Peyer's patch (tissue), 4 donors: ENCODE measurements around the gene HS3ST5.

ENCODE experiments used
- CTCF ChIP-seq, 6 experiments: fragments of 450-650 bp in 4 of 6; fragments of 200-600 bp in 2 of 6; sonication (generic) in 1 of 6; IDR thresholded peaks; one replicate each; pipeline ENCODE4 v1.5.1; 2017 to 2019; ENCODE audit warnings: antibody characterized with exemption in 6 of 6, mild to moderate bottlenecking in 3 of 6, moderate library complexity in 1 of 6
- POLR2A ChIP-seq, 2 donors: fragments of 450-650 bp; IDR thresholded peaks; one replicate each; pipeline ENCODE4 v1.5.1; 2017; ENCODE audit warnings: antibody characterized with exemption in 2 of 2, mild to moderate bottlenecking in 2 of 2, moderate library complexity in 2 of 2

- TF ChIP-seq CTCF (IDR thresholded peaks at IDR 0.05) (no peak), POLR2A (IDR thresholded peaks at IDR 0.05) (no peak)
Observed at GRCh38 chr6:114170372-114170771, 172.5 kb downstream of the HS3ST5 start.
